Measurements from ENCODE around the gene ZNF618. TPM values are rescaled to one million over a fixed set of nuclear protein-coding genes. Genes with fewer than 3 reads are reported as not detected.

The ZNF618 gene
- total RNA-seq, 2 experiments from 2014 or later = not detected

GRCh38 chr9:113899205-113899604 lies 23.1 kb downstream of the ZNF618 start:
- no peaks in the 10 kb centered on the region for H3K79me2 ChIP-seq (ENCODE audit: insufficient read depth, low read depth, low read length)
- intact Hi-C loops (cut with micrococcal nuclease; ENCODE audit: unreplicated experiment) = no loop called here
- BruUV-seq (replicated peaks) = no TSS peak
- H2AFZ ChIP-seq (ENCODE audit: low read length) = no peak overlapping the region
- ChIA-PET CTCF (ENCODE audit: unreplicated experiment) (no interaction called here), POLR2A (no interaction called here)
- no peak for DNase-seq (ENCODE audit: low spot score)
- no peaks in the 10 kb centered on the region for H4K20me1 ChIP-seq (ENCODE audit: insufficient read depth, low read length)
- H3K4me1 ChIP-seq (ENCODE audit: insufficient read depth, low read length, poor library complexity, severe bottlenecking) = no peaks in the 10 kb centered on the region
- H3K27ac ChIP-seq (ENCODE audit: low read depth, low read length, poor library complexity, severe bottlenecking) = no peak overlapping the region
- no peak overlapping the region for H3K4me2 ChIP-seq (ENCODE audit: low read length)
- H3K9me2 ChIP-seq (ENCODE audit: insufficient read depth, low read length) = no peaks in the 10 kb centered on the region
- no peaks in the 10 kb centered on the region for H3K9me3 ChIP-seq (ENCODE audit: low read length)
- H3K36me3 ChIP-seq (ENCODE audit: insufficient read depth, low read length) = no peaks in the 10 kb centered on the region
- H3K4me3 ChIP-seq (ENCODE audit: low read depth, low read length, poor library complexity, severe bottlenecking) = no peak overlapping the region
- TF ChIP-seq EZH2phosphoT487 (IDR thresholded peaks at IDR 0.05; ENCODE audit: borderline replicate concordance, low read depth, low read length) = no peak
- TF ChIP-seq, protein P1, sequence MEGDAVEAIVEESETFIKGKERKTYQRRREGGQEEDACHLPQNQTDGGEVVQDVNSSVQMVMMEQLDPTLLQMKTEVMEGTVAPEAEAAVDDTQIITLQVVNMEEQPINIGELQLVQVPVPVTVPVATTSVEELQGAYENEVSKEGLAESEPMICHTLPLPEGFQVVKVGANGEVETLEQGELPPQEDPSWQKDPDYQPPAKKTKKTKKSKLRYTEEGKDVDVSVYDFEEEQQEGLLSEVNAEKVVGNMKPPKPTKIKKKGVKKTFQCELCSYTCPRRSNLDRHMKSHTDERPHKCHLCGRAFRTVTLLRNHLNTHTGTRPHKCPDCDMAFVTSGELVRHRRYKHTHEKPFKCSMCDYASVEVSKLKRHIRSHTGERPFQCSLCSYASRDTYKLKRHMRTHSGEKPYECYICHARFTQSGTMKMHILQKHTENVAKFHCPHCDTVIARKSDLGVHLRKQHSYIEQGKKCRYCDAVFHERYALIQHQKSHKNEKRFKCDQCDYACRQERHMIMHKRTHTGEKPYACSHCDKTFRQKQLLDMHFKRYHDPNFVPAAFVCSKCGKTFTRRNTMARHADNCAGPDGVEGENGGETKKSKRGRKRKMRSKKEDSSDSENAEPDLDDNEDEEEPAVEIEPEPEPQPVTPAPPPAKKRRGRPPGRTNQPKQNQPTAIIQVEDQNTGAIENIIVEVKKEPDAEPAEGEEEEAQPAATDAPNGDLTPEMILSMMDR (conservative IDR thresholded peaks at IDR 0.05; ENCODE audit: low read length) = no peak

DNA sequence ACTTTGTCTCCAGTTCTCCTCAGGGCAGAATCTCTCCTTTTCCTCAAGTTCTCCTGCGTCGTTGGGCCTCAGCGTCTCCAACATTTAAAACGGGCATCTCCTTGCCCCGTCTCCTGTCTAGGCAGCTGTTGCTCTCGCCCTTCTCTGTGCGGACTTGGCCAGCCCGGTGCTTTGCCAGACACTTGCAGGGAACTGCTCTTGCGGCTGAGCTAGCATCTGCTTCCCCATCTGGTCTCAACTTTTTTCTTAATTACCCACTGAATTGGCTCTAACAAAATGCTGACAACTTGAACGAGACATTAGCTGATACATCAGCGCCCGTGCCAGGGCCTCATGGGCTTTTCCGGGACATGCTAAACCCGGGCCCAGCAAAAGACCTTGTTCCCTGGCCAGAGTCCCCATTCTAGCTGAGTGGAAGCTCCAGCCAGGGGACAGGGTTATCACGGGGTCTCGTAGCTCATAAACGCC lies 25.1 kb downstream of the ZNF618 start:
- H3K4me2 ChIP-seq (ENCODE audit: low read length) = no peak overlapping the region
- H3K4me1 ChIP-seq (ENCODE audit: insufficient read depth, low read length, poor library complexity, severe bottlenecking) = no peaks in the 10 kb centered on the region
- H3K9me3 ChIP-seq (ENCODE audit: low read length) = no peaks in the 10 kb centered on the region
- no peak for DNase-seq (ENCODE audit: low spot score)
- ChIA-PET POLR2A (interaction anchor here (0.8 kb wide), 1 partner anchor 12 kb away, joined by 3 read pairs; no protein-coding TSS in a partner anchor), CTCF (ENCODE audit: unreplicated experiment) (no interaction called here)
- no TSS peak for BruUV-seq (replicated peaks)
- no peak overlapping the region for H2AFZ ChIP-seq (ENCODE audit: low read length)
- H3K79me2 ChIP-seq (ENCODE audit: insufficient read depth, low read depth, low read length) = no peaks in the 10 kb centered on the region
- no peak for TF ChIP-seq EZH2phosphoT487 (IDR thresholded peaks at IDR 0.05; ENCODE audit: borderline replicate concordance, low read depth, low read length)
- TF ChIP-seq, protein P1 (conservative IDR thresholded peaks at IDR 0.05; ENCODE audit: low read length) = no peak
- H4K20me1 ChIP-seq (ENCODE audit: insufficient read depth, low read length) = no peaks in the 10 kb centered on the region
- H3K36me3 ChIP-seq (ENCODE audit: insufficient read depth, low read length) = no peaks in the 10 kb centered on the region
- no peaks in the 10 kb centered on the region for H3K9me2 ChIP-seq (ENCODE audit: insufficient read depth, low read length)
- intact Hi-C loops (cut with micrococcal nuclease; ENCODE audit: unreplicated experiment) = no loop called here
- H3K27ac ChIP-seq (ENCODE audit: low read depth, low read length, poor library complexity, severe bottlenecking) = no peak overlapping the region
- no peak overlapping the region for H3K4me3 ChIP-seq (ENCODE audit: low read depth, low read length, poor library complexity, severe bottlenecking)

DNA sequence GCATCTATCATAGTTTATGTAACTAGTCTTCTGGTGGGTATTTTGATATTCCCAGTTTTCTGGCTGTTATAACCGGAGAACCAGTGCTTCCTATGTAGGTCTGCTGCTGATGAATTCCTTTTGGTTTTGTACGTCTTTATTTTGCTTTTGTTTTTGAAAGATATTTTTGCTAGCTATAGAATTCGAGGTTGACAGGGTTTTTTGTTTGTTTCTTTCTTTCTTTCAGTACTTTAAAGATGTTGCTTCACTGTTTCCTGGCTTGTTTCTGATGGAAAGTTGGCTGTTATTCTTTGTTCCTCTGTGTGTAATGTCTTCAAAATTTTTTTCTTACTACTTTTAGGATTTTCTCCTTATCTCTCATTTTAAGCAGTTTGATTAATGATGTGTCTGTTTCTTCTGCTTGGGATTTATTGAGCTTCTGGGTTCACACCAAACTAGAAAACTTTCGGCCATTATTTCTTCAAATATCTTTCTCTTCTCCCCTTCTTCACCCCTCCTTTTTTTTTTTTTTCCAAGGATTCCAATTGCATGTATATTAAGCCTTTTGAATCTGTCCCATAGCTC lies 27.5 kb downstream of the ZNF618 start:
- Histone ChIP-seq H3K79me2 (ENCODE audit: insufficient read depth, low read depth, low read length) (no peaks in the 10 kb centered on the region), H3K27ac (ENCODE audit: low read depth, low read length, poor library complexity, severe bottlenecking) (no peak overlapping the region), H3K9me2 (ENCODE audit: insufficient read depth, low read length) (no peaks in the 10 kb centered on the region), H3K36me3 (ENCODE audit: insufficient read depth, low read length) (no peaks in the 10 kb centered on the region), H3K9me3 (ENCODE audit: low read length) (no peaks in the 10 kb centered on the region), H3K4me2 (ENCODE audit: low read length) (no peak overlapping the region), H4K20me1 (ENCODE audit: insufficient read depth, low read length) (no peaks in the 10 kb centered on the region), H3K4me1 (ENCODE audit: insufficient read depth, low read length, poor library complexity, severe bottlenecking) (no peaks in the 10 kb centered on the region), H2AFZ (ENCODE audit: low read length) (no peak overlapping the region), H3K4me3 (ENCODE audit: low read depth, low read length, poor library complexity, severe bottlenecking) (no peak overlapping the region)
- ChIA-PET CTCF (ENCODE audit: unreplicated experiment) (no interaction called here), POLR2A (interaction anchor here (0.6 kb wide), 1 partner anchor 151 kb away, joined by 4 read pairs; no protein-coding TSS in a partner anchor)
- no peak for TF ChIP-seq EZH2phosphoT487 (IDR thresholded peaks at IDR 0.05; ENCODE audit: borderline replicate concordance, low read depth, low read length)
- DNase-seq (ENCODE audit: low spot score) = no peak
- no TSS peak for BruUV-seq (replicated peaks)
- intact Hi-C loops (cut with micrococcal nuclease; ENCODE audit: unreplicated experiment) = no loop called here
